IPS-NIHi7 (cell line): ENCODE measurements around the gene FOXE3.

ENCODE experiments used
- DNase-seq: peaks from one replicate; pipeline ENCODE4 v3.0.0; 2012; ENCODE audit warnings: mixed read lengths; ENCODE audit errors: extremely low spot score

Gene FOXE3

GRCh38 chr1:47405697-47406096, 10.4 kb upstream of the FOXE3 start:
- no peak for DNase-seq

- no peak for DNase-seq
Observed at GRCh38 chr1:47406966-47407365, 9.1 kb upstream of the FOXE3 start.

GRCh38 chr1:47407481-47407880, 8.6 kb upstream of the FOXE3 start:
- DNase-seq: no peak

- no peak for DNase-seq
Observed at GRCh38 chr1:47409311-47410067, 6.6 kb upstream of the FOXE3 start.

- DNase-seq: no peak
Observed at GRCh38 chr1:47410068-47410455, 6.0 kb upstream of the FOXE3 start.

- no peak for DNase-seq
Observed at GRCh38 chr1:47411436-47411835, 4.6 kb upstream of the FOXE3 start.

- no peak for DNase-seq
Observed at GRCh38 chr1:47412437-47412836, 3.6 kb upstream of the FOXE3 start.

GRCh38 chr1:47416319-47417169, 459 bp downstream of the FOXE3 start:
- DNase-seq: no peak

- DNase-seq: no peak
Observed at GRCh38 chr1:47417170-47418044, 1.3 kb downstream of the FOXE3 start.

GRCh38 chr1:47418122-47418521, 2.0 kb downstream of the FOXE3 start:
- DNase-seq: no peak

- DNase-seq: no peak
Observed at GRCh38 chr1:47418681-47419325, 2.7 kb downstream of the FOXE3 start.

GRCh38 chr1:47420547-47420946, 4.5 kb downstream of the FOXE3 start:
- DNase-seq: no peak

- DNase-seq: no peak
Observed at GRCh38 chr1:47423872-47424271, 7.8 kb downstream of the FOXE3 start.

- peak; percentile 80 for DNase-seq
Observed at GRCh38 chr1:47424336-47424982, 8.4 kb downstream of the FOXE3 start.

GRCh38 chr1:47431534-47431933, 15.4 kb downstream of the FOXE3 start:
- no peak for DNase-seq

- DNase-seq: peak; percentile 83
Observed at GRCh38 chr1:47432071-47433036, 16.3 kb downstream of the FOXE3 start.

- DNase-seq: no peak
Observed at GRCh38 chr1:47433037-47433421, 16.9 kb downstream of the FOXE3 start.

GRCh38 chr1:47433477-47434050, 17.5 kb downstream of the FOXE3 start:
- no peak for DNase-seq

- no peak for DNase-seq
Observed at GRCh38 chr1:47434051-47434842, 18.2 kb downstream of the FOXE3 start.
